PC-3 (cell line): ENCODE data around the gene ZDHHC5.

Experiments
- EZH2 ChIP-seq: fragments of 300-600 bp; sonication (generic); IDR thresholded peaks from one replicate; pipeline ENCODE4 v1.6.1; 2017; ENCODE audit warnings: antibody characterized with exemption, mild to moderate bottlenecking, low read length; ENCODE audit not compliant: unreplicated experiment
- EZH2phosphoT487 ChIP-seq: fragments of 300-600 bp; sonication (generic); IDR thresholded peaks from 2 replicates; pipeline ENCODE4 v1.6.1; 2018; ENCODE audit warnings: mild to moderate bottlenecking, antibody characterized with exemption, low read length, borderline replicate concordance
- TF ChIP-seq, protein P1 (sequence below): fragments of 300-600 bp; sonication (generic); conservative IDR thresholded peaks from 2 replicates; pipeline ENCODE4 v1.5.1; 2017; ENCODE audit warnings: antibody characterized with exemption, low read depth, mild to moderate bottlenecking, low read length

DNA sequence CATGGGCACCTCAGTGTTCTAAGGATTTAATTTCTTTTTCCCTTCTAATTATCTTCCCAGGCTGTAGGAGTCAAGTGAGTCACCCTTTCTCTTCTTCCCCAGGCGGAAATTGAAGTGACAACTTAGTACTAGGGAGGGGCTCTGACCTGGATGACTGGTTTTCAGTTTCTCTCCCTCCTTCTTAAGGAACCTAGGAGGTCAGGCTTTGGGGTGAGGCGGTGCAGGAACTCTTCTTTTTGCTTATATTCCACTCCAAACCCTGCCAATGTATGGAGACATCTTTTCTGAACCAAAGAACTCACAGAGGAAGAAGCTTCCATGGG is 12.6 kb downstream of the ZDHHC5 start:
- TF ChIP-seq, protein P1, sequence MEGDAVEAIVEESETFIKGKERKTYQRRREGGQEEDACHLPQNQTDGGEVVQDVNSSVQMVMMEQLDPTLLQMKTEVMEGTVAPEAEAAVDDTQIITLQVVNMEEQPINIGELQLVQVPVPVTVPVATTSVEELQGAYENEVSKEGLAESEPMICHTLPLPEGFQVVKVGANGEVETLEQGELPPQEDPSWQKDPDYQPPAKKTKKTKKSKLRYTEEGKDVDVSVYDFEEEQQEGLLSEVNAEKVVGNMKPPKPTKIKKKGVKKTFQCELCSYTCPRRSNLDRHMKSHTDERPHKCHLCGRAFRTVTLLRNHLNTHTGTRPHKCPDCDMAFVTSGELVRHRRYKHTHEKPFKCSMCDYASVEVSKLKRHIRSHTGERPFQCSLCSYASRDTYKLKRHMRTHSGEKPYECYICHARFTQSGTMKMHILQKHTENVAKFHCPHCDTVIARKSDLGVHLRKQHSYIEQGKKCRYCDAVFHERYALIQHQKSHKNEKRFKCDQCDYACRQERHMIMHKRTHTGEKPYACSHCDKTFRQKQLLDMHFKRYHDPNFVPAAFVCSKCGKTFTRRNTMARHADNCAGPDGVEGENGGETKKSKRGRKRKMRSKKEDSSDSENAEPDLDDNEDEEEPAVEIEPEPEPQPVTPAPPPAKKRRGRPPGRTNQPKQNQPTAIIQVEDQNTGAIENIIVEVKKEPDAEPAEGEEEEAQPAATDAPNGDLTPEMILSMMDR = no peak
- TF ChIP-seq EZH2phosphoT487 (no peak), EZH2 (no peak)
